ENCODE measurements around the gene JHY. TPM values are rescaled to one million over a fixed set of nuclear protein-coding genes. Genes with fewer than 3 reads are reported as not detected.

JHY gene
- total and polyA plus RNA-seq, 2 of the 8 experiments (the other 6 are each of a cell fraction or from before 2014, with no cell fraction given), result 0.29 to 0.91 TPM

DNA sequence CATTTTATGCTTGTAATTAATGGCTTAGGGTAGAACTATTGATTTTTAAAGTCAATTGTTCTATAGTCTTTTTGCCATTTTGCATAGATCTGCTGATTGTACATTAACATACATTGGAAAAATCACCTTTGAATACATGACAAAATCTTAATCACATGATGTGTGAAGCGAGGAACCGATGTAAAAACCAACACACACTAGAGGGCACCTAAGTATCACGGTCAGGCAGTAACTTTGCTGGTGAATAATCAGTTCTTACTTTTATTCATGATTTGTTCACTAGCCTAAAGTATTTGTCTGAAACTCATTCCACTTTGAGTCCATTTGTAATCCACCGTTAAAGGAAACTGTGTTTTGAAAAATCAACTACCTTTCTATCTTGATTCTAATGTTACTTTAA is 28.2 kb downstream of the JHY start:
- Histone ChIP-seq H2BK20ac (ENCODE audit: low read length) (no peak overlapping the region), H3K56ac (replicated peaks; ENCODE audit: insufficient read length, low read depth, low read length) (no peak overlapping the region), H3K18ac (ENCODE audit: extremely low read depth, low read length) (no peak overlapping the region), H3K79me1 (ENCODE audit: low read depth, low read length) (no peaks in the 10 kb centered on the region), H3K4me2 (ENCODE audit: insufficient read depth in 1 of 2, low read depth in 2 of 2, low read length in 2 of 2) (no peak overlapping the region), H4K20me1 (replicated peaks in 1 of 2; ENCODE audit: control insufficient read depth in 1 of 2, insufficient read depth in 2 of 2, low read length in 2 of 2) (no peaks in the 10 kb centered on the region), H2BK5ac (ENCODE audit: low read depth, low read length) (no peak overlapping the region), H3K36me3 (ENCODE audit: control insufficient read depth in 2 of 4, insufficient read depth in 4 of 4, low read length in 3 of 4) (no peaks in the 10 kb centered on the region), H3K27me3 (replicated peaks in 1 of 4; ENCODE audit: control insufficient read depth in 3 of 4, extremely low read depth in 1 of 4, insufficient read depth in 3 of 4, low read length in 3 of 4) (no peaks in the 10 kb centered on the region), H4K5ac (ENCODE audit: insufficient read length, low read depth, low read length) (no peak overlapping the region), H2AK5ac (ENCODE audit: low read depth, low read length) (no peak overlapping the region), H3K14ac (ENCODE audit: insufficient read length) (no peak overlapping the region), H2BK12ac (ENCODE audit: low read depth, low read length) (no peak overlapping the region), H3K4me3 (ENCODE audit: extremely low read depth in 1 of 4, insufficient read depth in 2 of 4, low read depth in 3 of 4, low read length in 4 of 4) (no peak overlapping the region), H3K23ac (ENCODE audit: insufficient read length) (no peak overlapping the region), H3K9ac (replicated peaks in 1 of 4; ENCODE audit: extremely low read depth in 1 of 4, low read depth in 3 of 4, low read length in 3 of 4) (no peak overlapping the region), H3K23me2 (ENCODE audit: low read depth, low read length) (no peaks in the 10 kb centered on the region), H3K4ac (replicated peaks; ENCODE audit: insufficient read length, low read depth, low read length) (no peak overlapping the region), H3K79me2 (ENCODE audit: control insufficient read depth in 1 of 2, insufficient read depth in 2 of 2, low read length in 2 of 2) (no peaks in the 10 kb centered on the region), H3K27ac (ENCODE audit: low read depth, low read length) (no peak overlapping the region), H2BK120ac (replicated peaks; ENCODE audit: low read depth, low read length) (no peak overlapping the region), H4K91ac (replicated peaks; ENCODE audit: insufficient read length, low read length) (no peak overlapping the region), H4K8ac (ENCODE audit: extremely low read depth, insufficient read depth, low read length) (no peak overlapping the region), H3K9me3 (ENCODE audit: insufficient read depth in 2 of 2, low read depth in 1 of 2, low read length in 1 of 2) (no peaks in the 10 kb centered on the region), H3K4me1 (replicated peaks in 1 of 4; ENCODE audit: control insufficient read depth in 3 of 4, insufficient read depth in 4 of 4, low read length in 3 of 4) (no peaks in the 10 kb centered on the region), H2BK15ac (ENCODE audit: low read length) (no peak overlapping the region), H2AFZ (ENCODE audit: low read length) (no peak overlapping the region)
- FAIRE-seq (peak; percentile 13), DNase-seq (ENCODE audit: low read depth in 1 of 2, low spot score in 2 of 2) (no peak)
- POLR2A ChIA-PET (ENCODE audit: partially characterized antibody), result no interaction called here
- CTCF ChIA-PET (ENCODE audit: partially characterized antibody), result interaction anchor here (5.1 kb wide), 1 partner anchor 111 kb away, joined by 48 read pairs; no protein-coding TSS in a partner anchor
- 69% methylated on average over 4 of the region's 4 CpGs; no CpG with 5 or more reads in 1 of the 2 experiments for WGBS, 2 experiments (ENCODE audit: extremely low coverage in 1 of 2, insufficient coverage in 1 of 2, insufficient read length in 1 of 2, insufficient replicate concordance in 2 of 2, low coverage in 1 of 2, low lambda C conversion rate in 2 of 2, missing lambda C conversion rate in 1 of 2)
- TF ChIP-seq KDM1A (IDR thresholded peaks at IDR 0.05; ENCODE audit: borderline replicate concordance, low read length) (no peak), RAD21 (IDR thresholded peaks at IDR 0.05 in 1 of 2, conservative IDR thresholded peaks at IDR 0.05 in 1 of 2; ENCODE audit: low read depth in 2 of 2, low read length in 2 of 2) (peak; percentile 87), CTCF (IDR thresholded peaks at IDR 0.05; ENCODE audit: control extremely low read depth in 1 of 3, insufficient read depth in 1 of 3, low read depth in 1 of 3, low read length in 3 of 3) (peak in 2 of 3 experiments; percentile 61 to 65; a peak in 3 of 4 replicates), SP2 (IDR thresholded peaks at IDR 0.05; ENCODE audit: low read length) (no peak), CBX5 (IDR thresholded peaks at IDR 0.05; ENCODE audit: low read depth, low read length) (no peak), BRCA1 (IDR thresholded peaks at IDR 0.05; ENCODE audit: low read depth, low read length) (no peak), POLR2A (IDR thresholded peaks at IDR 0.05; ENCODE audit: control extremely low read depth in 1 of 2, low read depth in 2 of 2, low read length in 2 of 2) (no peak), SIRT6 (IDR thresholded peaks at IDR 0.05; ENCODE audit: low read length) (no peak), JUND (IDR thresholded peaks at IDR 0.05; ENCODE audit: low read length) (no peak), RBBP5 (IDR thresholded peaks at IDR 0.05; ENCODE audit: borderline replicate concordance, low read depth, low read length) (no peak)
- TF ChIP-seq, protein P1, sequence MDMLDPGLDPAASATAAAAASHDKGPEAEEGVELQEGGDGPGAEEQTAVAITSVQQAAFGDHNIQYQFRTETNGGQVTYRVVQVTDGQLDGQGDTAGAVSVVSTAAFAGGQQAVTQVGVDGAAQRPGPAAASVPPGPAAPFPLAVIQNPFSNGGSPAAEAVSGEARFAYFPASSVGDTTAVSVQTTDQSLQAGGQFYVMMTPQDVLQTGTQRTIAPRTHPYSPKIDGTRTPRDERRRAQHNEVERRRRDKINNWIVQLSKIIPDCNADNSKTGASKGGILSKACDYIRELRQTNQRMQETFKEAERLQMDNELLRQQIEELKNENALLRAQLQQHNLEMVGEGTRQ (IDR thresholded peaks at IDR 0.05; ENCODE audit: low read length), result no peak

All from H1 (cell line).